Left lung (tissue), 10 donors: ENCODE measurements around the gene CPT1C. TPM values are rescaled to one million over a fixed set of nuclear protein-coding genes. Genes with fewer than 3 reads are reported as not detected.

ENCODE experiments used
- ATAC-seq: fragments of 200-7000 bp; cut with Tn5 transposase; one replicate; pipeline ENCODE4 v1.9.1; 2020; ENCODE audit warnings: moderate library complexity
- DNase-seq, 4 donors: peaks; one replicate each; pipeline ENCODE4 v3.0.0-alpha.2; 2013 to 2020
- H3K27ac ChIP-seq, 2 donors: fragments of 200-600 bp; sonication (generic) in 1 of 2; one replicate each; pipeline versions ENCODE4 v1.5.0 to v1.8.0; 2020 to 2021
- H3K27me3 ChIP-seq, 2 donors: fragments of 200-600 bp; sonication (generic) in 1 of 2; one replicate each; pipeline versions ENCODE4 v1.5.0 to v1.8.0; 2020 to 2021
- H3K36me3 ChIP-seq, 2 donors: fragments of 200-600 bp; sonication (generic) in 1 of 2; one replicate each; pipeline versions ENCODE4 v1.5.0 to v1.8.0; 2020 to 2021
- H3K4me1 ChIP-seq, 2 donors: fragments of 200-600 bp; one replicate each; pipeline ENCODE4 v1.8.0; 2021
- H3K4me3 ChIP-seq, 2 donors: fragments of 200-600 bp; sonication (generic) in 1 of 2; one replicate each; pipeline versions ENCODE4 v1.5.0 to v1.8.0; 2020 to 2021; ENCODE audit warnings: mild to moderate bottlenecking in 1 of 2
- H3K9me3 ChIP-seq, 2 donors: fragments of 200-600 bp; sonication (generic) in 1 of 2; one replicate each; pipeline versions ENCODE4 v1.5.0 to v1.8.0; 2020 to 2021
- intact Hi-C, 2 donors: fragments of 100-400 bp; cut with DNase I; formaldehyde crosslinking; loops; one replicate each; pipeline versions ENCODE4 v1.11.2 to v1.14.2; 2022
- polyA plus RNA-seq, 6 donors: library from polyadenylated mRNA; unstranded; fragments of 120-200 nt; gene quantifications; one replicate each; pipeline ENCODE4 v1.2.1, GENCODE V29; 2013; ENCODE audit not compliant: insufficient read length in 6 of 6
- total RNA-seq, 2 donors: library from RNA; stranded (reverse); fragmentation: NEBNext Ultra II Directional; extraction: Animal tissue kit (Norgen Biotek cat#: 25700); gene quantifications; one replicate each; pipeline ENCODE4 v1.2.1, GENCODE V29; 2021
- TF ChIP-seq, protein P1 (sequence below), 2 donors: fragments of 200-600 bp; sonication (generic) in 1 of 2; IDR thresholded peaks; one replicate each; pipeline versions ENCODE4 v1.5.0 to v1.8.0; 2021; ENCODE audit warnings: antibody characterized with exemption in 2 of 2
- donor health status: DM: no; HTN: yes; CAD: no.
- donor health status: DM: no; HTN: no; CAD: no.

The CPT1C gene
- total and polyA plus RNA-seq, 8 donors = 6.2 to 37.3 (median 29.0) TPM

DNA sequence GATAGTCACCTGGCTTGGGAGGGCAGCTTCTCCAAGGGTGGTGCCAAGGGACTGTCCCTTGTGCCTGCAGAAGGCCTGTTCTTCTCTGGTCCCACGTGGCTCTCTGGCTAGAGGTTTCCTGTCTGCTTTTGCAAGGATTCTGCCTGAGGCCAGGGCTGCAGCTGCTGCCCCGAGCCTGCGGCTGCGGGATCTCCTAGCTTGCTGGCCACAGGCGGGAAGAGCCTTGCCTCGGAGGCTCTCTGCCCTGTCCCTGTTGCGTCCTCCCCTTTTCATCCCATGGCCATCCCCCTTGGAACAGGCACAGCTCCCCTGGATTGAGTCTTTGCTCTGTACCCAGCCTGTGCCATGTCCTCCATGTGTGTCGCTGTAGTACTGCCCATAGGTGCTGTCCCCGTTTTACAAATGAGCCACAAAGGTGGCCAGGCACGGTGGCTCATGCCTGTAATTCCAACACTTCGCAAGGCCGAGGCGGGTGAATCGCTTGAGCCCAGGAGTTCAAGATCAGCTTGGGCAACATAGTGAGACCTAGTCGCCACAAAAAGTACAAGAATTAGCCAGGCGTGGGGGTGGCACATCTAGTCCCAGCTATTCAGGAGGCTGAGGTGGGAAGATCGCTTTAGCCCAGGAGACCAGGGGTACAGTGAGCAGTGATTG lies 34.3 kb upstream of the CPT1C start:
- H3K27me3 ChIP-seq = no peaks in the 10 kb centered on the region
- TF ChIP-seq, protein P1, sequence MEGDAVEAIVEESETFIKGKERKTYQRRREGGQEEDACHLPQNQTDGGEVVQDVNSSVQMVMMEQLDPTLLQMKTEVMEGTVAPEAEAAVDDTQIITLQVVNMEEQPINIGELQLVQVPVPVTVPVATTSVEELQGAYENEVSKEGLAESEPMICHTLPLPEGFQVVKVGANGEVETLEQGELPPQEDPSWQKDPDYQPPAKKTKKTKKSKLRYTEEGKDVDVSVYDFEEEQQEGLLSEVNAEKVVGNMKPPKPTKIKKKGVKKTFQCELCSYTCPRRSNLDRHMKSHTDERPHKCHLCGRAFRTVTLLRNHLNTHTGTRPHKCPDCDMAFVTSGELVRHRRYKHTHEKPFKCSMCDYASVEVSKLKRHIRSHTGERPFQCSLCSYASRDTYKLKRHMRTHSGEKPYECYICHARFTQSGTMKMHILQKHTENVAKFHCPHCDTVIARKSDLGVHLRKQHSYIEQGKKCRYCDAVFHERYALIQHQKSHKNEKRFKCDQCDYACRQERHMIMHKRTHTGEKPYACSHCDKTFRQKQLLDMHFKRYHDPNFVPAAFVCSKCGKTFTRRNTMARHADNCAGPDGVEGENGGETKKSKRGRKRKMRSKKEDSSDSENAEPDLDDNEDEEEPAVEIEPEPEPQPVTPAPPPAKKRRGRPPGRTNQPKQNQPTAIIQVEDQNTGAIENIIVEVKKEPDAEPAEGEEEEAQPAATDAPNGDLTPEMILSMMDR (IDR thresholded peaks at IDR 0.05) = no peak
- intact Hi-C loops = no loop called here
- no peaks in the 10 kb centered on the region for H3K9me3 ChIP-seq
- no peak for ATAC-seq
- H3K27ac ChIP-seq = no peak overlapping the region
- H3K36me3 ChIP-seq = peaks cover 0 to 97% of the 10 kb centered on the region in 2 donors
- no peaks in the 10 kb centered on the region for H3K4me1 ChIP-seq
- H3K4me3 ChIP-seq = no peak overlapping the region
- DNase-seq = no peak

DNA sequence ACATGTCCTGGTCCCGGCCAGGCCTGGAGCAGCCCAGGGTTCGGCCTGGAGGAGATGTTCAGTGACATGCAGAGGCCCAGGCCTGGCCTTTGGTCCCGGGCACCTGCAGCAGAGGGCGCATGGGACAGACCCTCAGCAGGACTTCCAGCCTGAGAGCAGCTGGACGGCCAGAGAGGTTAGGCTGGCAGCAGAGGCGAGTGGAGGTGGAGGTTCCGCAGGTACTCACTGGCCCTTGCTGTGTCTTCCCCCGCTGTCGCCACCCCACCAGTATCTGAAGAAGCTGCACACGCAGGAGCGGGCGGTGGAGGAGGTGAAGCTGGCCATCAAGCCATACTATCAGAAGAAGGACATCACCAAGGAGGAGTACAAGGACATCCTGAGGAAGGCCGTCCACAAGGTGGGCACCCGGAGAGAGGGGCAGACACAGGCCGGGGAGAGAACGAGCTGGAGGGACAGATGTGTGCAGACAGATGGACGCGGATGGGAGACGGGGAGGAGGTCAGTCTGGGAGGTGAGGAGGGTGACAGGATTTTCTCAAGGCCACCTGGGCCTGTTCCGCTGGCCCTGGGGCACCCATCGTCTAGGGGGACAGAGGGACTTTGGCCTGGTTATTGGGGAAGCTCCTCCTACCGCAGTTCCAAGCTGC lies 33.3 kb upstream of the CPT1C start:
- Histone ChIP-seq H3K27ac (no peak overlapping the region), H3K36me3 (peaks cover 0 to 100% of the 10 kb centered on the region in 2 donors), H3K27me3 (no peaks in the 10 kb centered on the region), H3K4me1 (peaks cover 0 to under 1% of the 10 kb centered on the region in 2 donors), H3K9me3 (no peaks in the 10 kb centered on the region), H3K4me3 (no peak overlapping the region)
- ATAC-seq (no peak), DNase-seq (no peak)
- intact Hi-C loops = no loop called here
- TF ChIP-seq, protein P1 (IDR thresholded peaks at IDR 0.05) = no peak

DNA sequence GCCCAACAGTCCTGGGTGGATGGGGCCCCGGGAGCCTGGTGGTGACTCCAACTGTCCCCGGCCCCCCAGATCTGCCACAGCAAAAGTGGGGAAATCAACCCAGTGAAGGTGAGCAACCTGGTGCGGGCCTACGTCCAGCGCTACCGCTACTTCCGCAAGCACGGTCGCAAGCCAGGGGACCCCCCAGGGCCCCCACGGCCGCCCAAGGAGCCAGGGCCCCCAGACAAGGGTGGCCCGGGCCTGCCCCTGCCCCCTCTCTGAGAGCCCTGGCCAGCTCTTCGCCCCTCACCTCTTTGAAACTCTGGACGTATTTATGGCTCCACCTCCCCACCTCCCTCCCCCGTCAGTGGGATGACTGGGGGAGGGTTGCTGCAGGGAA lies 32.8 kb upstream of the CPT1C start:
- no peak overlapping the region for H3K27ac ChIP-seq
- DNase-seq (no peak), ATAC-seq (no peak)
- no peaks in the 10 kb centered on the region for H3K9me3 ChIP-seq
- TF ChIP-seq, protein P1 (IDR thresholded peaks at IDR 0.05) = no peak
- no peaks in the 10 kb centered on the region for H3K27me3 ChIP-seq
- intact Hi-C loops = no loop called here
- no peak overlapping the region for H3K4me3 ChIP-seq
- H3K4me1 ChIP-seq = peaks cover 0 to 5% of the 10 kb centered on the region in 2 donors
- peaks cover 0 to 100% of the 10 kb centered on the region in 2 donors for H3K36me3 ChIP-seq

DNA sequence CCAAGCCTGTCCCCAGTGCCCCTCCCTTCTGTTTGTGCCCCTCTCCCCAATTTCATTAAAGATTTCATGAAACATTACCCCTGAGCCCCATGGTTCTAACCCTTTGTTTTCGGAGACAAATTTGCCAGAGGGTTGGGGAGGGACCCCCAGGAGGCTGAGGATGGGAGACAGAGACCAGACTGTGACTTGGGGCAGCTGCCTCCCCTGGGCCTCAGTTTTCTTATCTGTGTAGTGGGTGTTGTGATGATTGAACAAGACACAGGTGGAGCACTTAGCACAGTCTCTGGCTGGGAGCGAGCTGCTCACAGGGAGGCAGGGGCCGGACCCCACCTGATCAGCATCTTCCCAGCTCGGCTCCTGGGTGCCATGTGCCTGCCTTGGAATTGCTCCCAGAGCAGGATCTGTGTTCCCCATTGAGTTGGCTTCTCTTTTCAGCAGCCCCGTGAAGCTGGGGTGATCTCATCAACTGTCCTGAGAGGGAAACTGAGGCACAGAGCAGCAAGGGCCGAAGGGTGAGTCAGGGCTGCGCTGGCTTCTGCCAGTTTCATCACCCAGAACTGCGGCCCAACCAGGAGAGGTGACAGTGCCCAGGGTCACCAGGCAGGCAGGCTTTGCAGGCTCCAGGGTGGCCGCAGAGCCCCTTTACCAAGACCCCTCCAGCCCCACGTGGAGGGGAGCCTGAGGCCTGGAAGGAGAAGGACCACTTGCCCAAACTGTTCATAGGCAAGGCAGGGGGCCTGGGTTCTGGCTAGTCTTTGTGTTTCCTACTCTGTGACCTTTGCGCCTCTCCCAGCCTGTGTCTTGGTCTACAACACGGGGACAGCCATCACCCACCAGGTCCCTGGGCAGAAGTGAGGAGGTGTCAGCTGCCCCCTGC lies 32.1 kb upstream of the CPT1C start:
- TF ChIP-seq, protein P1 (IDR thresholded peaks at IDR 0.05) = no peak
- intact Hi-C loops = no loop called here
- no peak for DNase-seq
- H3K9me3 ChIP-seq = no peaks in the 10 kb centered on the region
- H3K4me1 ChIP-seq = peaks cover 1 to 12% of the 10 kb centered on the region in 2 donors
- no peak overlapping the region for H3K27ac ChIP-seq
- H3K4me3 ChIP-seq = no peak overlapping the region
- no peak for ATAC-seq
- no peaks in the 10 kb centered on the region for H3K27me3 ChIP-seq
- peaks cover 0 to 96% of the 10 kb centered on the region in 2 donors for H3K36me3 ChIP-seq
